Adipose tissue (tissue), 3 donors: Measurements from ENCODE around the gene MAP4K4. TPM values are rescaled to one million over a fixed set of nuclear protein-coding genes. Genes with fewer than 3 reads are reported as not detected.

Experiments used
- H3K27ac ChIP-seq: one replicate; pipeline ENCODE4 v1.5.1; 2013; ENCODE audit warnings: low read depth, low read length
- WGBS, 3 donors: extraction: QIAGEN DNeasy Blood & Tissue Kit; methylation state at CpG; one replicate each; pipeline ENCODE4 v1.1.7; 2013; 5-methylcytosine and 5-hydroxymethylcytosine counted together
- polyA plus RNA-seq, 3 donors: library from polyadenylated mRNA; stranded (reverse); fragments of 200-250 nt; gene quantifications; one replicate each; pipeline ENCODE4 v1.2.3, GENCODE V29; 2013
- donor health status: healthy with polysubstance abuse.
- donor health status: Bipolar disorder and iron deficiency.
- donor health status: healthy.

The MAP4K4 gene
- polyA plus RNA-seq, 3 donors, result 7.9 to 63.7 (median 34.8) TPM

DNA sequence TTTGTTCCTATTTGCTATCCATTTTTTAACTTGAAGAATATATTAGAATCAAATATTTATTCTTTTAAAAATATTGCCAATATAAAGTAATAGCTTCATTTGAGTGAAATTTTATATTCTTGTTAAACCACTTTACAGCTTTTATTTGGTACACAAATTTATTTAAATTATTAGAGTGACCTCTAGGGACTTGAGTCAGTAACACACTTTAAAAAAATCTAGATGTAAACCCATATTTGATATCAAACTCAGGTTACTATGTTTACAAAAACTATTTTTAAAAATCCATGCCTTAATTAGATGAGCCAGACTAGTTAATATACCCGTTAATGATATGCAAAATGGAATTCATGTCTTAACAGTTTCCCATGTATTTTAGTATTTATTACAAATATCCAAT is 134.6 kb downstream of the MAP4K4 start:
- WGBS, 3 donors, result 35 to 68% (median 66%) methylated on average over 1 of the region's 1 CpG
- no peak overlapping the region for H3K27ac ChIP-seq

DNA sequence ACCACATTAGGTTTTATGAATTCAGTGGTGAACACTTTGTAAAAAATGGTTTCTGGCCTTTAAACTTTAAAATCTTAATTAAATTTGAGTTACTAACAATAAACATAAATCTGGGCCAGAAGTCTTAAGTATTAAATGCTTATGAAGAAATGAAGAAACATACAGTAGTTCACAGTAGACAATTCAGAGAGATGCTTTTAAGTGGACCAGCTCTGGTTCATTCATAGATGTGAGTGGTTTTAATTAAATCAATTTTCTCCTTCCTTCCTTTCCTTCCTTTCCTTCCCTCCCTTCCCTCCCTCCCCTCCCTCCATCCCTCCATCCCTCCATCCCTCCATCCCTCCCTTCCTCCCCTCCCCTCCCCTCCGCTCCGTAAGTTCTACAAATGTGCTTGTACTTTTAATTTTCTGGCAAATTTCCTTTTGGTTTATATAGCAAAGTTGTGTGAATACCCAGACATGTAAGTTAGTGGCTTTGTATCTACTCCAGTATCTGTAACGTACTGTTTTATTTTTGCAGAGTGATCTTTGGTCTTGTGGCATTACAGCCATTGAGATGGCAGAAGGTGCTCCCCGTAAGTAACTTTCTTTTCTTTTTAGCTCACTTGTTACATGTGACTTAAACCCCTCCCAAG is 136.5 kb downstream of the MAP4K4 start:
- H3K27ac ChIP-seq, result no peak overlapping the region
- 92 to 98% (median 93%) methylated on average over 4 of the region's 4 CpGs for WGBS, 3 donors

DNA sequence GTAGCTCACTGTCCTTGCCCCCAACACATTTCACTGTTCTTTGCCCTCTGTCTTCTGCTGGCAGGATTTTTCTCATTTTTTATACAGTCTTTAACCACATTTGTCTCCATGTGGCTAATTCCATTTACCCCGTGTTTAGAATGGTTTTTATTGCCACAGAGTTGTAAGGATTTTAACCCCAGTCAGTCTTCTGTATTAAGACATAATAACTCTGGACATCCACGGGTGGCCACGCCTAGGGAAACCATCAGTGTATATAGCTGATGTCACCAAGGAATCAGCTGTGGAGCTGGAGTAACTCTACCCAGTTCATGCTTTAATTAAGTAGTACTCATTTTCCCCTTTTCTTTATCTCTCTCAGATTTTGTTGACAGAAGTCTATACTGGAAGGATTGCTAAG is 139.8 kb downstream of the MAP4K4 start:
- no peak overlapping the region for H3K27ac ChIP-seq
- 70 to 72% (median 70%) methylated on average over 3 of the region's 3 CpGs for WGBS, 3 donors

DNA sequence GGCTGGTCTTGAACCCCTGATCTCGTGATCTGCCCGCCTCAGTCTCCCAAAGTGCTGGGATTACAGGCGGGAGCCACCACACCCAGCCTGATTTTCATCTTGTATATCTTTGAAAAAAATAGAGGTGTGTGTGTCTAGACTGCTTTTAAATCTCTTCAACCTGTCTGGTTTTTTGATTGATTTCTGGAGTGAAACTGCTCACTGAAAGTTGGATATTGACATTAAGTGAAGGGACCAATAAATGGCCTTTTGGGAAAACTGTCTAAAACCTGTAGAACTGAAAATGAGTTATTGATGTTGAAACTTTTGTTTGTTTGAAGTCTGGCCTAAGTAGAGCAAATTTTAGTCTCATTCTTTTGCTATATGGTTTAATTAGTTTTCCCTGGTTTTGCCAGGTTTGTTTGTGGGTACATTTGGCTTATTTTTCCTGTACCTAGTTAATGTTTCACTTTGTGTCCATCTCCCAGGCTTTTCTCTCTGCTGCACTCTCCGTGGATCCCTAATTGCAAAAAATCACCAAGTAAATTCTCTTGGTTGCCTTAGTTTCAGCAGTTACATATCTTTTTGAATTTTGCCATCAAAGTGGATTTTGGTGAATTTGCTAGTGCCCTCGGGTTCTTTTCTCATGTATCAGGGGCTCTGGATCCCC is 144.3 kb downstream of the MAP4K4 start:
- H3K27ac ChIP-seq, result no peak overlapping the region
- 85 to 96% (median 94%) methylated on average over 5 of the region's 5 CpGs for WGBS, 3 donors

DNA sequence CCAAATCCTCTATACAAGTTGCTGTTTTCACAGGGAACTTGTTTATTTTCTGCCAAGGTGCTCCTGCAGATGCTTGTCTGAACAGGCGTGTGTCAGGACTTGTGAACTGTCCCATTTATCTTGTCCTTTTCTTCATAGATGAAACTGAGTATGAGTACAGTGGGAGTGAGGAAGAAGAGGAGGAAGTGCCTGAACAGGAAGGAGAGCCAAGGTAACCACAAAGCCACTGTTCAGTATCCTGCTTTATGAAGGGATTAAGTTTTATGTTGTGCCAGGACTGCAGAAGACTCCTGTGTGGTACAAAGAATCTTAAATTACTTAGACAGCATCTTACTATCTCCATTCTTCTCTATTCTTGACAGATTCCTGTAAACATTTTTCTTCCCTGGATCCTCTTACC is 145.0 kb downstream of the MAP4K4 start:
- no peak overlapping the region for H3K27ac ChIP-seq

DNA sequence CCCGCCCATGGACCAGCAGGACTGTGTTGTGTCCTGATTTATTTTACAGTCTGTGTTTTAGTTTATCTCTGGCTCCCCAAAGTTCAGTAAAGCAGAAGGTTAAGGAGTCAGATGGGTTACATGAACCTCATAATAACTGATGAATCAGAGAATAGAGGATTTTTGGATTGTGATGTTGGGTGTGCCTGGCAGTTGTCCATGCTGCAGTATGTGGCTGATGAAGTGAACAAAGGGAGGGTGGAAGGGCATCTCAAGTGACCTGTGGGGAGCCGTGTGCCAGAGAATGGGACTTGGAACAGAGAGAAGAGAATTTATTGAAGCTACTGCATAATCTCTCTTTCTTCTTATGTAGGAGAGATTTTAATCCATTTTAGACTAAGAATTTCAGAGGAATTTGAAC is 145.5 kb downstream of the MAP4K4 start:
- no peak overlapping the region for H3K27ac ChIP-seq
- WGBS, 3 donors, result 69 to 77% (median 77%) methylated on average over 2 of the region's 2 CpGs

More for the DNA sequence above, 145.0 kb downstream of the MAP4K4 start:
- WGBS, 3 donors, result 54 to 79% (median 69%) methylated on average over 1 of the region's 1 CpG

DNA sequence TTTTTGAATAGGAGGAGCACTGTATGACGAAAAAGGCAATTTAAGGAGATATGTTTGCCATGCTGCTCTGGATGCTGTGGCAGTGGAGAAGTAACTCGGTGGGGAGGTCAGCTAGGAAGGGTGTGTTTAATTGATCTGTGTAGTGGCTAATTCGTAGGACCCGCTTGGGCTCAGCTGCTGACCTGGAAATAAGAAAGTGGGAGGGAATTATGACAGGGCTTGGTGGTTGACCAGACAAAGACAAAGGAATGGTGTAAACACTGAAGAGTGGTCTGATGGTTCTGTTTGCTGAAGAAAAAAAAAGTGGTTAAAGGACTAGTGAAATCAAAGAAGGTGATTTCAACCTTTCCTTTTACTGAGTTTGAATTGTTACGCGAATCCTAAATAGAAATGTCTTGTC is 146.0 kb downstream of the MAP4K4 start:
- 82 to 88% (median 87%) methylated on average over 6 of the region's 6 CpGs for WGBS, 3 donors
- no peak overlapping the region for H3K27ac ChIP-seq

DNA sequence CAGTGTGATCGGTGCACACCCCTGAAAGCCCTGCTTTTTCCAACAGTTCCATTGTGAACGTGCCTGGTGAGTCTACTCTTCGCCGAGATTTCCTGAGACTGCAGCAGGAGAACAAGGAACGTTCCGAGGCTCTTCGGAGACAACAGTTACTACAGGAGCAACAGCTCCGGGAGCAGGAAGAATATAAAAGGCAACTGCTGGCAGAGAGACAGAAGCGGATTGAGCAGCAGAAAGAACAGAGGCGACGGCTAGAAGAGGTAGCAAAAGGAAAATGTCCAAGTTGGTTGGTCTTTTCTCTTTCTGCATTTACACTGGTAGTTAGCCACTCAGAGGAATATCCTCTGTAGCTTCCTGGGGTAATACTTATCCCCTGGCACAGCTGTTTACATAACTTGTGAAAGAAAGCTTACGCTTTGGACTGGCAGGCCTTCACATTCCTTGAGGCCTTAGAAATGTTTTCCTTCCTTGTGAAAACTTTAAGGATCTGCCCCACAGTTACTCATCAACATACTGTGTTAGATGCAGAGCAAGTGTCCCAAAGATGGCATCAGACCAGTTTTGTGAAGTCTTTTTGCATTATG is 146.6 kb downstream of the MAP4K4 start:
- H3K27ac ChIP-seq, result no peak overlapping the region
- WGBS, 3 donors, result 85 to 88% (median 86%) methylated on average over 12 of the region's 12 CpGs

DNA sequence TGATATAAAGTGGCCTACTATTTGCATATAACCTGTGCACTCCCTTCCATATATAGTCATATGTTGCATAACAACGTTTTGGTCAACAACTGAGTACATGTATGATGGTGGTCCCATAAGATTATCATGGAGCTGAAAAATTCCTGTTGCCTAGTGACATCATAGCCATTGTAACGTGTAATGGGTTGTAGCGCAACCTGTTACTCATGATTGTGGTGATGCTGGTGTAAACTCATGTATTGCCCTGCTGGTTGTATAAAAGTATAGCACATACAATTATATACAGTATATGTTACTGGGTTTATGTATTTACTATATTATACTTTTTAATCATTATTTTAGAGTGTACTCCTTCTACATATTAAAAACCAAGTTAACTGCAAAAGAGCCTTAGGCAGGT is 149.5 kb downstream of the MAP4K4 start:
- H3K27ac ChIP-seq, result no peak overlapping the region
- 90 to 95% (median 94%) methylated on average over 3 of the region's 3 CpGs for WGBS, 3 donors

DNA sequence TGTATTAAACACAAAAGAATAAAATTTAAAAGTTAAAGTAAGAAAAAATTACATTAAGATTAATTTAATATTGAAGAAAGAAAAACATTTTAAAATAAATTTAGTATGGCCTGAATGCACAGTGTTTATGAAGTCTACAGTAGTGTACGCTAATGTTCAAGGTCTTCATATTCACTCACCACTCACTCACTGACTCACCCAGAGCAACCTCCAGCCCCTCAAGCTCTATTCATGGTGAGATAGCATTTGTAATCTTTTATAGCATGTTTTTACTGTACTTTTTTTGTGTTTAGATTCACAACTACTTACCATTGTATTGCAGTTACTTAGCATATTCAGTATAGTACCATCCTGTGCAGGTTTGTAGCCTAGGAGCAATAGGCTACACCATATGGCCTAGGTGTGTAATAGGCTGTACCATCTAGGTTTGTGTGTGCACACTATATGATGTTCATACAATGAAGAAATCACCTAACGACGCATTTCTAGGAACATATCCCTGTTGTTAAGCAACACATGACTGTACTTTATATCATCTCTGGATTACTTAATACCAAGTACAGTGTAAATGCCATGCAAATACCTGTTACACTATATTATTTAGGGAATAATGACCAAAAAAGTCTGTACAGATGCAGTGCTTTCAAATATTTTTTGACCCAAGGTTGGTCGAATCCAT is 150.3 kb downstream of the MAP4K4 start:
- WGBS, 3 donors, result 77 to 92% (median 86%) methylated on average over 4 of the region's 4 CpGs
- H3K27ac ChIP-seq, result no peak overlapping the region

DNA sequence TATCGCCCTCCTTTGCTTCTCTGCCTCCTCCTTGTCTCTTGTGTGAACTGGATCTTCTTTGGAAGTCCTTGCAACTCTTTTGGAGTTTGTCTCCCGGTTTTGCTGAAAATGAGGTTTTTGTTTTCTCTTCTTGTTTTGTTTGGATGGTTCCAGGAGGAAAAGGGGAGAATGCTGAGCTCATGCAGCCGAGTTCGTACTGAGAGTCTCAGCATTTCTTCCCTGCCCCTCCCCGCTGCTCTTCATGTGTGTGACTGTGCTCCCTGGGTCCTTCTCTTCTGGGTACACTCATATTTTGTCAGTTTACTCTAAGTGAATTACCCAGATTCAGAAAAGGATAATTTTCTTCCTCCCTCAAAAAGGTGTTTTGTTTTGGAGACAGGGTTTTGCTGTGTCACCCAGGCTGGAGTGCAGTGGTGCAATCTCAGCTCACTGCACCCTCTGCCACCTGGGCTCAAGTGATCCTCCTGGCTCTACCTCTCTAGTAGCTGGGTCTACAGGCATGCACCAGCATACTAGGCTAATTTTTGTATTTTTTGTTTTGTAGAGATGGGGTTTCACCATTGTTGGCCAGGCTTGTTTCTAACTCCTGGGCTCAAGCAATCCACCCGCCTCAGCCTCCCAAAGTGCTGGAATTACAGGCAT is 151.4 kb downstream of the MAP4K4 start:
- WGBS, 3 donors, result 76 to 88% (median 76%) methylated on average over 6 of the region's 6 CpGs
- H3K27ac ChIP-seq, result no peak overlapping the region

DNA sequence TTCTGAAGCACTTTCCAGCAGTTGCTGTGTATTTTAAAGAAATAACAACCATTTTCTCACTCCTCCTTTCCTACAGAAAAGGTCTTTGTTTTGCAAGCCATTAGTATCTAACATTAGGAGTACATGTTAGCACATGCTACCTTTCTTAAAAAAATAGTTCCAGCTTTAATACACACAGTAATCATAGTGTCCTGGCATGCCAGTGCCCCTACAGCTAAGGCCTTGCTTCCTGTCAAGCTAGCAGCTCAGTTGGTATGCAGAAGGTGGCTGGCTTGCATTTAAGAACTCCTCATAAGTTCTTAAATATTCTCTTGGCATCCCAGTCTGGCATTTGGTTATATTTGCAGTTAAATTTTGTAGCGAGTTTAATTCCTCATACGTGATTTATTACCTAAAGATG is 152.9 kb downstream of the MAP4K4 start:
- WGBS, 3 donors, result 85 to 91% (median 87%) methylated on average over 2 of the region's 2 CpGs
- no peak overlapping the region for H3K27ac ChIP-seq

DNA sequence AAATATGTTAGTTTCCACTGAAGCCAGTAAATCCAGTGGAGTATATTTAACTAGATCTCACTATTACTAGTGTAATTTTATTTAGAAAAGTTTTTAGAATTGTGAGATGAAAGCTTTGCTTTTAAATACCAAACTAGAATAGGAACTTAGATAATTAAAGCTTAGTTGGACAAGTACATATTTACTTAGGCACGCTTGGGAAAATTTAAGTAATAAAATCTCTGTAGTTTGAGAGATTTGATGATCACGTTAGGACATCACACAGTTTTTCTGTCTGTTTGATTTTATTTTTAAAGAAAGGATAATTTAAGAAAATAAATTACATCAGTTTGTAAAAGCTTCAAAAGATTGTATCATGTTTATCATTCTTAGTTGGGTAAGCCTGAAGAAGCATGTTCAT is 153.5 kb downstream of the MAP4K4 start:
- H3K27ac ChIP-seq, result no peak overlapping the region
- 44 to 95% (median 95%) methylated on average over 2 of the region's 2 CpGs for WGBS, 3 donors

DNA sequence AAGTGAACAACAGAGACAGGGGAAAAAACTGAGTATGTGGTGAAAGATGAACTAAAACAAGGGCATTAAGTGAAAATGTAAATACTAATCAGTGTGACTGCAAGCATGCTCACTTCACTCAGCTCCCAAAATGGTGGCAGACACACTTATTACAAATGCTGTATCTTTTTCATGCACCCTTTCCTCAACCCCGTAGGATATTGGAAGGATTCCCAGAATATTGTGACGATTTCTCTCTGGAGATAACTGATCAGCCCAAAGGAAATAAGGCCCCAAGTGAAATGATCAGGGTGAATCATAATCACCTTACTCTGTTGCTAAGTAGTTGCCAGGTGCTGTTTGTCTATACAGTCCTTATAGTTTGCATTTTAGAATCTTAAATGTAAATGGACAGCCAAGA is 155.3 kb downstream of the MAP4K4 start:
- 42 to 69% (median 57%) methylated on average over 2 of the region's 2 CpGs for WGBS, 3 donors
- no peak overlapping the region for H3K27ac ChIP-seq

DNA sequence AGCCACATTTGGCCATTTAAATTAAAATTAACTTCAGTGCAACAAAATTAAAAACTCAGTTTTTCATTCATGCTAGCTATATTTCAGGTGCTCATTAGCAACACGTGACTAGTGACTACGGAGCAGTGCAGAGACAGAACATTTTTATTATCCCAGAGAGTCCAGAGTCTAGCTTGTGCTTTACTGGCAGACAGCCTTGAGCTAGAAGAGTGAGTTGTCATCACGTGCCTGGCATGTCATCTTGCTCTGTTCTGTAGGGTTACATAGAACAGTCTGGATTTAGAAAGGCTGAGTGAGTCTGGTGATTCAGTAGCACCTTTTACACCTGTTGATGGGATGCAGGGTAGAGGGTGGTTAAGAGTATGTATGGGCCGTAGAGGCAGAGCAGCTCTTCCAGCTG is 157.4 kb downstream of the MAP4K4 start:
- H3K27ac ChIP-seq, result no peak overlapping the region
- 78 to 94% (median 88%) methylated on average over 4 of the region's 4 CpGs for WGBS, 3 donors

DNA sequence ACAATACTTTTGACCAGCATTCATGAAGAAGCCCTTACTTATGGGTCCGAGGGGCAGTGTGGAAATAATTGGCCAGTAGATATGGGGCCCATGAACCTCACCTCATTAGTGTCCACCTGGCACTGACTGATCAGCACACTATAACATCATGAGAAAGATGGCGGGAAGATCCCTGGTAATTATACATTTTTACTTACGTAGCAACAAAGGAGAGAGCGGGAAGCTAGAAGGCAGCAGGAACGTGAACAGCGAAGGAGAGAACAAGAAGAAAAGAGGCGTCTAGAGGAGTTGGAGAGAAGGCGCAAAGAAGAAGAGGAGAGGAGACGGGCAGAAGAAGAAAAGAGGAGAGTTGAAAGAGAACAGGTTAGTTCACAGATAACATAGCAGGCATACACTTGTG is 158.3 kb downstream of the MAP4K4 start:
- no peak overlapping the region for H3K27ac ChIP-seq
- 92 to 97% (median 97%) methylated on average over 9 of the region's 9 CpGs for WGBS, 3 donors

DNA sequence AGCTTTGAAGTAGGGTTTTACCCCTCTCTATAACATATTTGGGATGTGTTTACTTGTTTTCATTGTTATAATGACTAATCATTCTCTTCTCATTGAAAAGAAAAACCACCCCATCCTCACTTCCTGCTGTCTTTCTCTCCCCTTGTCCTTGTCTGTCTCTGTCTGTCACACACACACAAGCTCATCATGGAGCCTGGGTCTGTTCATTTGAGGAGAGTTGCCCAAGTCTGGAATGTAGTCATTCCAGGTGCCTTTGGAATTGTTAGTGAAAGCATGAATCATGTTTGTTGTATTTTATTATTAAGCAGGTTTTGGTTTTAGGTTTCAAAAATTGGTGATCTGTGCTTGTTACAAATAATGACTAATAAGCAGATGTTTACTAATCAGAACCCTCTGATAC is 160.7 kb downstream of the MAP4K4 start:
- no peak overlapping the region for H3K27ac ChIP-seq

DNA sequence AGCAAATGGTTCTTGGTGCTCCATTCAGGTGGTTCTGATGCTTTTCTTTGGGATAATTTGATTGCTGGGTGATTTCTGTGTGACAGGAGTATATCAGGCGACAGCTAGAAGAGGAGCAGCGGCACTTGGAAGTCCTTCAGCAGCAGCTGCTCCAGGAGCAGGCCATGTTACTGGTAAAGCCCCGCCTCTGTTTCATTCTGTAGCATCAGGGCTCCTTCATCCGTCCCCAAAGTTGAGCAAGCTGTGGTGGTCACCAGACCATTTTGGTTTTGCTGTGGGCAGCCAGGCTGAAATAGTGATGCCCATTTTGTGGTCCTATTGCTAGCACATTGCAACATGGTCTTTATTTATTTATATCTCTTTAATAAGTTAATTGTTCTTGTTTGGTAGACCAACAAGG is 161.4 kb downstream of the MAP4K4 start:
- 88 to 95% (median 93%) methylated on average over 4 of the region's 4 CpGs for WGBS, 3 donors
- H3K27ac ChIP-seq, result no peak overlapping the region

DNA sequence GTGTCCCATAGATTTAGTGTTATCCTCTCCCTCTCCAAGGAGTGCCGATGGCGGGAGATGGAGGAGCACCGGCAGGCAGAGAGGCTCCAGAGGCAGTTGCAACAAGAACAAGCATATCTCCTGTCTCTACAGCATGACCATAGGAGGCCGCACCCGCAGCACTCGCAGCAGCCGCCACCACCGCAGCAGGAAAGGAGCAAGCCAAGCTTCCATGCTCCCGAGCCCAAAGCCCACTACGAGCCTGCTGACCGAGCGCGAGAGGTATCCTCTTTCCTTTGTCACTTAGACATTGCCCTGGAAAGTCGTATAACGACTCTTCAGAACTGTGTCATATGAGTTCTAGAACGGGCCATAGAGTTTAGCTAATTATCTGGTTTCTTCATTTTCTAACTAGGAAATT is 162.1 kb downstream of the MAP4K4 start:
- 96 to 97% (median 97%) methylated on average over 16 of the region's 16 CpGs for WGBS, 3 donors
- no peak overlapping the region for H3K27ac ChIP-seq
